Muscle of leg (tissue), 11 donors: ENCODE results near the gene KLHL29. TPM values are rescaled to one million over a fixed set of nuclear protein-coding genes. Genes with fewer than 3 reads are reported as not detected.

Experiments used
- DNase-seq: peaks from one replicate; pipeline ENCODE4 v3.0.0; 2013
- H3K27ac ChIP-seq: one replicate; pipeline ENCODE4 v1.5.1; 2013; ENCODE audit warnings: mild to moderate bottlenecking, low read length, control low read depth
- H3K27me3 ChIP-seq: one replicate; pipeline ENCODE4 v1.6.1; 2013; ENCODE audit warnings: low read length; ENCODE audit not compliant: control insufficient read depth, insufficient read depth
- H3K36me3 ChIP-seq: one replicate; pipeline ENCODE4 v1.6.1; 2013; ENCODE audit warnings: low read length; ENCODE audit not compliant: control insufficient read depth, insufficient read depth
- H3K4me1 ChIP-seq: one replicate; pipeline ENCODE4 v1.6.1; 2013; ENCODE audit warnings: low read length; ENCODE audit not compliant: control insufficient read depth, insufficient read depth
- H3K4me3 ChIP-seq: one replicate; pipeline ENCODE4 v1.5.1; 2013; ENCODE audit warnings: low read length, control low read depth
- H3K9me3 ChIP-seq: replicated peaks from 2 replicates; pipeline ENCODE4 v1.6.1; 2013; ENCODE audit warnings: low read depth, low read length; ENCODE audit not compliant: control insufficient read depth
- WGBS: methylation state at CpG from one replicate; pipeline ENCODE4 v1.1.5; 2013; ENCODE audit warnings: missing lambda C conversion rate; ENCODE audit not compliant: insufficient coverage; 5-methylcytosine and 5-hydroxymethylcytosine counted together
- polyA plus RNA-seq, 8 donors: library from polyadenylated mRNA; unstranded; fragments of 120-200 nt; gene quantifications; one replicate each; pipeline versions ENCODE4 v1.2.1 to v1.2.3, GENCODE V29; 2013; ENCODE audit warnings: inconsistent platforms in 1 of 8, low replicate concordance in 1 of 8; ENCODE audit not compliant: insufficient read length in 8 of 8, insufficient read depth in 1 of 8
- total RNA-seq: library from RNA; stranded (reverse); fragments of 120-200 nt; gene quantifications from one replicate; pipeline ENCODE4 v1.2.4, GENCODE V29; 2013

The KLHL29 gene
- total and polyA plus RNA-seq, 9 donors, result 4.7 to 9.7 (median 7.3) TPM

GRCh38 chr2:23657371-23657770, 272.4 kb downstream of the KLHL29 start:
- Histone ChIP-seq H3K27me3 (peaks cover 6% of the 10 kb centered on the region), H3K36me3 (no peaks in the 10 kb centered on the region), H3K9me3 (no peaks in the 10 kb centered on the region), H3K4me3 (no peak overlapping the region), H3K4me1 (peaks cover 41% of the 10 kb centered on the region), H3K27ac (no peak overlapping the region)
- no peak for DNase-seq
- WGBS, result no CpG with 5 or more reads among the region's 1 CpG

GRCh38 chr2:23657934-23658333, 273.0 kb downstream of the KLHL29 start:
- Histone ChIP-seq H3K36me3 (no peaks in the 10 kb centered on the region), H3K27me3 (peaks cover 12% of the 10 kb centered on the region), H3K4me1 (peaks cover 44% of the 10 kb centered on the region), H3K4me3 (no peak overlapping the region), H3K27ac (peak overlapping the region; percentile 51), H3K9me3 (no peaks in the 10 kb centered on the region)
- WGBS, result 91% methylated on average over 6 of the region's 7 CpGs
- no peak for DNase-seq

GRCh38 chr2:23658466-23658942, 273.5 kb downstream of the KLHL29 start:
- 33% methylated on average over 10 of the region's 19 CpGs for WGBS
- Histone ChIP-seq H3K4me1 (peaks cover 47% of the 10 kb centered on the region), H3K27me3 (peaks cover 14% of the 10 kb centered on the region), H3K9me3 (no peaks in the 10 kb centered on the region), H3K36me3 (no peaks in the 10 kb centered on the region), H3K27ac (peak overlapping the region; percentile 51), H3K4me3 (no peak overlapping the region)
- DNase-seq, result peak; percentile 78

- peaks cover 53% of the 10 kb centered on the region for H3K4me1 ChIP-seq
Measured at GRCh38 chr2:23659328-23659727, 274.3 kb downstream of the KLHL29 start.

GRCh38 chr2:23659773-23660172, 274.8 kb downstream of the KLHL29 start:
- Histone ChIP-seq H3K27me3 (peaks cover 16% of the 10 kb centered on the region), H3K4me3 (no peak overlapping the region), H3K4me1 (peaks cover 56% of the 10 kb centered on the region), H3K27ac (no peak overlapping the region), H3K9me3 (no peaks in the 10 kb centered on the region), H3K36me3 (no peaks in the 10 kb centered on the region)
- DNase-seq, result no peak
- 90% methylated on average over 2 of the region's 2 CpGs for WGBS

More at GRCh38 chr2:23659328-23659727, 274.3 kb downstream of the KLHL29 start:
- Histone ChIP-seq H3K27me3 (peaks cover 15% of the 10 kb centered on the region), H3K36me3 (no peaks in the 10 kb centered on the region), H3K27ac (no peak overlapping the region), H3K4me3 (no peak overlapping the region), H3K9me3 (no peaks in the 10 kb centered on the region)
- WGBS, result 96% methylated on average over 9 of the region's 9 CpGs
- no peak for DNase-seq

- DNase-seq, result no peak
- Histone ChIP-seq H3K9me3 (no peaks in the 10 kb centered on the region), H3K27ac (no peak overlapping the region), H3K27me3 (peaks cover 16% of the 10 kb centered on the region), H3K4me3 (no peak overlapping the region), H3K36me3 (no peaks in the 10 kb centered on the region), H3K4me1 (peaks cover 56% of the 10 kb centered on the region)
- WGBS, result 80% methylated on average over 1 of the region's 2 CpGs
Measured at GRCh38 chr2:23660237-23660636, 275.3 kb downstream of the KLHL29 start.

- DNase-seq, result no peak
- Histone ChIP-seq H3K4me1 (peaks cover 46% of the 10 kb centered on the region), H3K36me3 (no peaks in the 10 kb centered on the region), H3K9me3 (no peaks in the 10 kb centered on the region), H3K27me3 (peaks cover 16% of the 10 kb centered on the region), H3K27ac (no peak overlapping the region), H3K4me3 (no peak overlapping the region)
- WGBS, result 60% methylated on average over 6 of the region's 11 CpGs
Measured at GRCh38 chr2:23661276-23662050, 276.5 kb downstream of the KLHL29 start.

GRCh38 chr2:23662466-23662865, 277.5 kb downstream of the KLHL29 start:
- Histone ChIP-seq H3K27me3 (peaks cover 16% of the 10 kb centered on the region), H3K27ac (peak overlapping the region; percentile 78), H3K4me3 (no peak overlapping the region), H3K4me1 (peaks cover 46% of the 10 kb centered on the region), H3K9me3 (no peaks in the 10 kb centered on the region), H3K36me3 (no peaks in the 10 kb centered on the region)
- 60% methylated on average over 4 of the region's 6 CpGs for WGBS
- no peak for DNase-seq

GRCh38 chr2:23662941-23663920, 278.3 kb downstream of the KLHL29 start:
- peaks cover 38% of the 10 kb centered on the region for H3K4me1 ChIP-seq
- no peaks in the 10 kb centered on the region for H3K9me3 ChIP-seq
- peak; percentile 86 for DNase-seq
- 5% methylated on average over 19 of the region's 46 CpGs for WGBS
- H3K27ac ChIP-seq, result peak overlapping the region; percentile 78
- H3K27me3 ChIP-seq, result peaks cover 15% of the 10 kb centered on the region
- H3K36me3 ChIP-seq, result no peaks in the 10 kb centered on the region
- peak overlapping the region; percentile 10 for H3K4me3 ChIP-seq
